ENCODE results near the gene PDK4. TPM values are rescaled to one million over a fixed set of nuclear protein-coding genes. Genes with fewer than 3 reads are reported as not detected.

Gene PDK4
- total RNA-seq, 1 donor from 2014 or later = 0.53 TPM

DNA sequence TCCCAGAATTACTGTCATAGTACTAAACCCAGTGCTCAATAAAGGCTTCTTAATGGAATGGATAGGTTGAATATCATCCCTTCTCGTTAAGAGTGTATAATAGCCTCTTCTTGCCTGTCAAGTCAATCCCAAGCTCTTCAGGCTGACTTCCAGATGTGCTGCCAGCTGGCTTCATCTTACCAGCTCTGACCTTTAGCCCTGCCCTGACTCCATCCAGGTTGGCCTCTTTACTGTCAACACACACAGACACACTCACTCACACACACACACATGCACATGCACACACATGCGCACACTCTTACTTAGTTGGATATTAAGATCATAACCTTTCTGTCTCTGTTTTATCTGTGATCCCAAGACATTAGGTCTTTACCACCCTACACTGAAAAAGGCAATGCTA is 61.5 kb downstream of the PDK4 start:
- TF ChIP-seq, protein P1, sequence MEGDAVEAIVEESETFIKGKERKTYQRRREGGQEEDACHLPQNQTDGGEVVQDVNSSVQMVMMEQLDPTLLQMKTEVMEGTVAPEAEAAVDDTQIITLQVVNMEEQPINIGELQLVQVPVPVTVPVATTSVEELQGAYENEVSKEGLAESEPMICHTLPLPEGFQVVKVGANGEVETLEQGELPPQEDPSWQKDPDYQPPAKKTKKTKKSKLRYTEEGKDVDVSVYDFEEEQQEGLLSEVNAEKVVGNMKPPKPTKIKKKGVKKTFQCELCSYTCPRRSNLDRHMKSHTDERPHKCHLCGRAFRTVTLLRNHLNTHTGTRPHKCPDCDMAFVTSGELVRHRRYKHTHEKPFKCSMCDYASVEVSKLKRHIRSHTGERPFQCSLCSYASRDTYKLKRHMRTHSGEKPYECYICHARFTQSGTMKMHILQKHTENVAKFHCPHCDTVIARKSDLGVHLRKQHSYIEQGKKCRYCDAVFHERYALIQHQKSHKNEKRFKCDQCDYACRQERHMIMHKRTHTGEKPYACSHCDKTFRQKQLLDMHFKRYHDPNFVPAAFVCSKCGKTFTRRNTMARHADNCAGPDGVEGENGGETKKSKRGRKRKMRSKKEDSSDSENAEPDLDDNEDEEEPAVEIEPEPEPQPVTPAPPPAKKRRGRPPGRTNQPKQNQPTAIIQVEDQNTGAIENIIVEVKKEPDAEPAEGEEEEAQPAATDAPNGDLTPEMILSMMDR (IDR thresholded peaks at IDR 0.05; ENCODE audit: insufficient read depth, low read length, severe bottlenecking) = no peak
- H3K4me3 ChIP-seq (ENCODE audit: low read depth, low read length) = no peak overlapping the region
- FAIRE-seq = no peak
- no peak for DNase-seq (ENCODE audit: low read depth)
- no peaks in the 10 kb centered on the region for H3K36me3 ChIP-seq (ENCODE audit: control insufficient read depth, insufficient read depth, low read length)
- peaks cover 5% of the 10 kb centered on the region for H3K27me3 ChIP-seq (ENCODE audit: control insufficient read depth, insufficient read depth, low read length)

Other genes starting within 250 kb of the PDK4 start
- gene PON3, start 200.1 kb downstream of the PDK4 start, total RNA-seq = 0.64 and 1.3 TPM in 2 replicates
- gene PON2, start 161.5 kb downstream of the PDK4 start, total RNA-seq = 40.8 and 52.4 TPM in 2 replicates
- gene ASB4, start 110.6 kb downstream of the PDK4 start, total RNA-seq = under 0.01 TPM in 1 of 2 replicates, not detected in the other
- under 0.01 TPM in 1 of 2 replicates, not detected in the other for gene DYNC1I1, start 176.0 kb upstream of the PDK4 start, total RNA-seq